Activated CD8-positive, alpha-beta memory T cell treated with anti-CD3 and anti-CD28 coated beads, Interleukin-2, amount 50 U/mL, for 48 hours (primary cell): ENCODE results near the gene NECTIN1.

Experiments
- DNase-seq: peaks from one replicate; pipeline ENCODE4 v3.0.0-alpha.2; 2020

NECTIN1 gene

DNA sequence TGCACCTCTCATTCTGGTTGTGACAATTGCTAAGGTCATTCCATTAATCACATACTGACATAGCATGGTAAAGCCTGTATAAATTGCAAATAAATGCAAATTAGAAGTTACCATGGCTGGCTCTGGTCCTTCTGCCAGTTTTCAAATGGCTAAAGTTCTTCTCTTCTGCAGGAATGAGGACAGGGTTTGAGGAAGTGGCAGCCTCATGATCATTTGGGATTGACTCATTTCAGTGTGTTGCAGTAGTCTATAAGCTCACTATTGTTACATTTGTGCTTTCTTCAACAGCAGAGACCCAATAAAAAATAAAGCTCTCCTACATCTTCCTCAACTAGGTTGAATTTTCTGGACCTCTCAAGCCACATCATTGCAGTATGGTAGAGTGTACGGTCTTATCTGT, 60.3 kb downstream of the NECTIN1 start:
- no peak for DNase-seq

DNA sequence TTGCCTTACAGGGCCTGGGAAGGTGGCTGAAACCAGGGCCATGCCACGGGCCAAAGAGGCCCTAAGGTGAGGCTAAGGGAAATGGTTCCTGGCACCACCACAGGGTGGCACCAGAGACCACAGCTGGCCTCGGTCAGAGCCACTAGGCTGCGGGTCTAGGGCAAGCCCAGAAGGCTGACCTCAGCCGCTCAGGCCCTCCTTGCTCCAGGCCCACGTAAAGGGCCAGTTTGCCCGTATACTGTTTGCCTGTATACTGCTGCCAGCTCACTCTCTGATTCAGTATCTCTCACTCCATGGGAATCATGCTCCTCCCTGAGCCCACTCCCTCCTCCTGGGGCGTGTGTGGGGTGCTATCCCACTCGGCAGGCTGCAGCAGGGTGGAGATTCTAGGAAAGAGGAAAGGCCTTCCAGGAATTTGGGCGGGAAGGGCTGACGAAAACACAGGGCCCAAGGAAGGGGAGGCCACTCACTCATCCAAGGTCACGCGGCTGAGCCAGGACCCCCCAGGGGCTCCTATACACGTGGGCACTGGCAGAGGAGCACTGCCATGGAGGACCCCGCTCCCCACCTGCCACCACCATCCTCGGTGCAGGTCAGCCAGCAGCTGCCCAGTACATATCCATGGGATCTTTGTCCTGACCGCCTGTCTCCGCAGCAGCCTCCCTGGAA, 62.4 kb downstream of the NECTIN1 start:
- peak; percentile 84 for DNase-seq

DNA sequence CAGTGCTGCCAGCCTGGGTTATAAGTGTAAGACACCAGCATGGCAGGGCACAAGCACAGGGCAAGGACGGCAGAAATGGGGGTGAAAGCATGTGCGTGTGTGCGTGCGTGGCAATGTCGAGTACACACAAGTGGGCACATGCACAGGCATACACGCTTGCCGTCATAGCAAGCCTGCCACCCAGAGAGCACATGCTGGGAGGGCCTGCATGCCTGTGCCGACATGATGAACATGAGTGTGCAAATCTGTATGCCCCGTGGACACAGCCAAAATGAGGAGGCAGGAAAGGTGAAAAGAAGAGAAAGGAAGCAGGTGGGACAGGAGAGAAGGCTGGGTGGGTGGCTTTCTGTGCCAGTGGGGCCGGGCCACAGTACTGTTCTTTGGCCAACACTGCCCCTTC, 62.9 kb downstream of the NECTIN1 start:
- no peak for DNase-seq

DNA sequence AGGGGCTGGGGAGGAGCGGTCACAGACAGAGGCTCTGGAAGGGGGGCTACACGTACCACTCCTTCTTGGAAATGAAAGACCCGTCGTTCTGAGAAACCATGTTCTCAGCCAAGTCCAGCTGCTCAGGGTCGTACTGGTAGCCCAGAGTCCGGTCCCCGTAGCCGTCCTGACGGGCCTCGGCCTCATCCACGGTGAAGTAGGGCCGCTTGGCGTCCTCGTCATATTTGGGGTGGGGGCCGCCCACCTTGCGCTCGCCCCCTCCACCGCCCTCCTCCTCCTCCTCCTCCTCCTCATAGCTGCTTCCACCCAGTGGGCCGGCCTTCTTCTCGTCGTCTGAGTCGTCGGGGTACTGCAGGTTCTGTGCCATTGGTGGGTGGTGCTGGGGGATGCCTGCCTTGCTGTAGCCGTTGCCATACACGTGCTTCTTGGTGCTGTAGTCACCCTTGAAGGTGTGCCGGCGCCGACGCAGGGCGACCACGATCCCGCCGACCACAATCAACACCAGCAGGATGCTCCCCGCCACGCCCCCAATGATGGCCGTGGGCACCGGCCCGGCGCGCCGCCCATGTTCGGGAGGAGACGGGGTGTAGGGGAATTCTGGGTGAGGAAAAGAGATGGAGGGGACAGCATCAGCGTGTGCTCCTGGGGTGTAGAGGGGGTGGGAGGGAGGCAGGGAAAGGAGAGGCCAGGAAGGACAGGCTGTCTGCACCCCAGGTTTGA, 64.1 kb downstream of the NECTIN1 start:
- no peak for DNase-seq

DNA sequence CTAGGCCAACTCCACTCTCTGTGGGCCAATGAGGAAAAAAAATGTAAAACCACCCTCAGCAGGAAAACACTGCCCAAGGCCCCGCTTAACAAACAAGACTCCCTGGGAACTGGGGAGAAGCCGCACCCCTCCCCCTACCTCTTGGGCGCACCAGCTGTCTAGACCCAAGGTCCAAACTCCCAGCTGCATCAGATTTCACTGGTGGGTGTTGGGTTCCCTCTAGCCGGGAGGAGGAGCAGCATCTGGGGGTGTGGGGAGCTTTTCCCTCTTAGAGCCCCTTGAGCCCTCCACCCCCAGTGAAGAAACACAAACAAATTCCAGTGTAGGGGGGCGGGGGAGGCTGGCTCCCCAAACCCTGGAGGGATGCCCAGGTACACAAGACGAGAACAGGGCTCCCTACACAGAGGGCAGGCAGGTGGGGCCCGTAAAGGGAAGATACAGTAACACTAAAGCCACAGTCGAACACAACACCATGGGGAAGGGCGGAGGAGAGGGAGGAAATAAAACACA, 64.9 kb downstream of the NECTIN1 start:
- no peak for DNase-seq

DNA sequence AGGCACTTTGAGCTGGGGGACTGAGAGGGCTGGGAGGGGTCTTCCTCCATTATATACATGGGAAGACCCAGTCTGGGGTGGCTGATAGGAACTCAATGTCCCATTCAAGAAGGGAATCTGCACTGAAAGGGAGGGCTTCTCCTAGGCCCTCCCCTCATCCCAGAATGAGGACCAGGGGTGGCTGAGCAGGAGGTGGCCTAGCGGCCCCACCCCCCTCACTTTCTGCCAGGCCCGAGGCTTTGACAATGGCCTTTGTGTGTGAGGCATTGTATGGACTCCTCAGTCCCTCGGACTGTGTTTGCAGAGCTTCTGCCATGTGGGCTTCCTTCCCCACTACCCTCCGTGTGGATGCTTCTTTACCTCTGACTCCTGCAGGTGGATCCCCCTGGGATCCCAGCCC, 65.7 kb downstream of the NECTIN1 start:
- DNase-seq, result no peak

DNA sequence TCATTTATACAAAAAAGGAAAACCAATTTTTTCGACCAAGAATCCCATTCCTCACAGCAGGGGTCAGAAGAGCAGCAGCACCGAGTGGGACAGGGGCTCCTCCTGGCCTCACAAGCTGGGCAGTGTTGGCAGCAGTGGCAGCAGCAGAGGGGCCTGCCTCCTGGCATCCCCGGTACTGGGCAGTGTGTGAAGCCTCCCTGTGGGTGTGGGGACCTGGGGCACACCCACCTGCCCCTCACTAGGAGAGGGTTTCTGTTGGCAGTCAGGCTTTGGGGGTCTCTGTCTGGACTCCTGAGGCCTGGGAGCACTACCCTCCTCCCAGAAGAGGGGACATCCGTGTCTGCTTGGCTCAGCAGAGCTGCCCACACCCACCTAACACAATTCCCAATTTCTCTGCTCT, 67.8 kb downstream of the NECTIN1 start:
- DNase-seq, result no peak

DNA sequence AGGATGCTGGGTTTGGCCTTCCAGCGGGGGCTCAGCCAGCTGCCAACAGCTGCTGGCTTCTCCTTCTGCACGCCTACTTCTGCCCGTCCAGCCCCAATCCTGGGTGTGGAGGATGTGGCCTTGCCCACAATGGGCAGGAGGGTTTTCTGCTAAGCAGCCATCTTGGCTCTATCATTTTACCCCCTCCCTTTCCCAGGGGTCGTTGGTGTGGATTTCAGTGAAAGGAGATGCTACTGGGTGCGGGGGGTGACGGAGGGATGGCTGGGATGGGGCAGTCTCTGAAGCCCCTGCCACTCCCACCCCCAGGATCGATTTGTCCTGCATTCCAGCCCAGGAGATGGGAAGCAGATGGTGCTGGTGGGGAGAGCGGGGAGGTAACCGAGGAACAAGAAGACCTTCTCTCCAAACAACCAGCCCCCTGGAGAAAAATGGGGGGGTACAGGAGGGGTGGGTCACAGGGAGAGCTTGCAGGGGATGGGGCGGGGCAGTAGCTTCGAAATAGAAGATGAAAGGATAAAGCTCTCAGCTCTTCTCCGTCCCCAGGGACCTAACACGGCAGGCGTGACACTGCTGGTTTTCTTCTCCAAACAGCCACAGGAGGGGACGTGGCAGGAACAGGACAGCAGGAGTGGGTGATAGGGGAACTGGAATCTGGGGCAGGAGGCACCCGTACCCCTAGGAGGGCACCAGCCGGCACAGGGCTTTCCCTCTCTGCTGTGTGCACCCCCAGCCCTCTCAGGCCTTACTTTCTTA, 68.9 kb downstream of the NECTIN1 start:
- no peak for DNase-seq

DNA sequence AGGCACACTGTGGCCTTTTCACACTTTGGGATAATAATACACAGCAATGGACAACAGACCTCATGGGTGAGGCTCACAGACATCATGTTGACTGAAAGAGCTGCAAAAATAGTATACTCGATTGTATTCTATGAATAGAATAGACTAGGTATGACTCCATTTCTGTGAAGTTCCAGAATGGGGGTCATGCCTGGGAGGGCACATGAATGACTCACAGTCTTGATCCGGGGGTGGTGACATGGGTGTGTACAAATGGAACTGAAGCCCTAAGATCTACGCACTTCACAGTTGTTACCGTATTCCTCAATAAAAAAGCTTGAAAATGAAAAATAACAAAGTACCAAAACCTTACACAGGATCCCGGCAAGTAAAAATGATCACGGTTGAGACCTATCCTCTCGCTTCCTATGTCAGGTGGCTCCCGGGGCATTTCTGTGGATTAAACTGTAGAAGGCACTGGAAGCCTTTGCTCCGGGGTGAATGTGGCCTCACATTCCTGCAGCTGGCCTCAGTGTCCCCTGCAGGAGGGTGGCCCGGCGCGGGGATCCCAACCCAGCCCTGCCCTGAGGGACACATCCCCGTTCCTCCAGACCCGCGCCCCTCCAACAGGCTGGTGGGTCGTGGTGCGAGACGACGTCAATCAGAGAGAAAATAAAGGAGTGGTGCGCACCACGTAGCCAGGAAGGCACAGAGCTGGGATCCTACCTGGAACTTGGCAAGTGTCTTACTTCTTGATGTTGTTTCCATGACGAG, 75.9 kb downstream of the NECTIN1 start:
- no peak for DNase-seq

DNA sequence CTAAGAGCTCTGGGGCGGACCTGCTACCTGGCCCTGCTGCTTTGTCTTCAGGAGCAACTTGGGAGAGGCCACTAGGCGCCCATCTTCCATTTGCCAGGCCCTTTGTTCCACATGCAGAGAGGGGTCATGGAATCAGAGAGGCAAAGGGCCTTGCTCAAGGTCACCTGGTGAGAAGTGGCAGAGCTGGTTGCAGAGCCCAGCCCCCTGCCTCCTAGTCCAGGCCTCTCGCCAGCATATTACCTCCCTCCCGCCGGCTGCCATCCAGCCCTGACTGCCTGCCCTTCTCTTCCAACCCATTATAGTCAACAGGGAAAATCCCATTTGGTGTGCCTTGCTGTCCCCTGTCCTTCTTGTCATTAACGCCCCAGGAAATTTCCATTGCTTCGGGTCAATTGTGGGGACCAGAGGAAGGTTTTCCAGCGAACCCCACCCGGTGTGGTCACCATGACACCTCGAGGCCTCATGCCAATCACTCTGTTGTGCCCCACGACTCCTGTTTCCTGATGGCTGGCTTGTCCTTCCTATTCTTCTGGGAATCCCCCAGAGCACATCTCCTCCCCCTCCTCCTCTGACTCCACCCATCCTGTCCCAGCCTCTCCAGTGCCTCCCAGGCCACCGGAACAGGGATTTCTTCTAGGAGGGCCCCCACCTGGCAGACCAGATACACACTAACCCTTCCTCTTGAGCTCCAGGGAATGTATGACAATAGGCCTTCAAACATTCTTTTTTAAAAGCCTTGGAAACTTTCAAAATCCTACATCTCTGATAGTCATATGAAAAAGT, 77.0 kb downstream of the NECTIN1 start:
- DNase-seq, result no peak

DNA sequence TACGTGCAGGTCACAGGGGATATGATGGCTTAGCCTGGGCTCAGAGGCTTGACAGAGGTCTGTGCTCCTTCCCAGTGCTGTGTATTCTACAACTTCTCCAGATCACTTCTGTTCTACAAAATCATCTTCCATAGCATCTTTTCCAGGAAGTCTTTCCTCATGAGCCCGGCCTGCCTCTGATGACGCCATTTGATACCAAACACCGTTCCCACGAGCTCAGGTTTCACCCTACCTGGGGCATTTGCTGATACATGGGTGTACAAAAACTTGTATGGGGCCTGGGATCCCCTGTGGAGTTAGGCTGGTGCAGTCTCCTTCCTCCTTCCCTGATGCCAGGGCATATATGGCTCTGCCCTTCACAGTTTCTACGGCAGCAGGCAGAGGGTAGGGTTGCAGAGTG, 78.7 kb downstream of the NECTIN1 start:
- DNase-seq, result no peak

DNA sequence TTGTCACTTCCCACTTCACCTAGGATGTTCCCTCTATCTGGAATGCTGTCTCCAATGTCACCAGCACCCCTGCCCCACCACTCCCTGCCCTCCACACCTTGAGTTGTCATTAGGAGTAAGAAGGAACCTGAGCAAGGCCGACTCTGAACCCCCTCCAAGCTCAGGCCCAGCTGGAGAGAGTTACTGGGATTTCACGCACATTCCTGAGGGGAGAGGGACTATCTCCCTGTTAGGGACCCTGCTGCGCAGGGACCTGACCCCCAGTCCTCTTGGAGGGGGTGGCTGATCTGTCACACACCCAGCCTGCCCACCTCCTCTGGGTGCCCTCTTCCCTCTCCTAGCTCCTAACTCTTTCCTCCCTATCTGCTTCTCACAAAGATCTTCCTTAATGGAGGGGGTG, 81.7 kb downstream of the NECTIN1 start:
- no peak for DNase-seq

DNA sequence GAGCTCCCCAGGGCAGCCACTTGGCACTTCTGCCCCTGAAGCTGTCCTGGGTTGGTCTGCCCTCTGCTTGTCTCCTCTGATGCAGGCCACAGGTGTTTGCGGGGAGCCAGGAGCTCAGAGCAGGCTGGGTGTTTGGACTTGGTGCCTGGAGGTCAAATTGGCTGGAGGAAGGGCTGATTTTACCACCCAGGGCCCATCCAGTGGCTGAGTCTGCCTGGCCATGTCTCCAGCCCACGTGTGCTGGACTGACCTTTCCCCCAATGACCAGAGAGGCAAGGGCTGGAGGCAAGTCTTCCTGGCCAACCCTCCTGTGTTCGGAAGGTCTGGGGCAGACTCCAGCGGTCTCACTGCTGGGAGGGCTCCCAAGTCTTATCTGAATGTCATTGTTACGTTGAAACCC, 84.0 kb downstream of the NECTIN1 start:
- no peak for DNase-seq

DNA sequence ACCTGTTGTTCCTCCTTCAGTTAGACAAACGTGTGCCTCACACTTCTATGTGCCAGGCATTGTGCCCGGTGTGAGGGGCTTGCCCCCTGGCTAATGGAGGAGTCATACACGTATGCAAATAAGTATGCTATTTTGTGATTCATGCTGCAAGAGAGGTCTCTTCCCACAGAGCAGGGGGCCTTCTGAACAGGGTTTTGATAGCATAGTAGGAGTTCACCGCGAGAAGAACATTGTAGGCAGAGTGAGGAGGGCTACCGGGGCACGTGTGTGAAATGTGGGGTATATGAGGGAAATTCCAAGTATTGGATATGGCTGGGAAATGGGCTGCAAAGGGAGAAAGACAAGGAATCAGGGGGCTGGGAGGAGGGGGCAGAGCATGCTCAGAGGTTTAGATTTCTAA, 84.5 kb downstream of the NECTIN1 start:
- DNase-seq, result no peak

DNA sequence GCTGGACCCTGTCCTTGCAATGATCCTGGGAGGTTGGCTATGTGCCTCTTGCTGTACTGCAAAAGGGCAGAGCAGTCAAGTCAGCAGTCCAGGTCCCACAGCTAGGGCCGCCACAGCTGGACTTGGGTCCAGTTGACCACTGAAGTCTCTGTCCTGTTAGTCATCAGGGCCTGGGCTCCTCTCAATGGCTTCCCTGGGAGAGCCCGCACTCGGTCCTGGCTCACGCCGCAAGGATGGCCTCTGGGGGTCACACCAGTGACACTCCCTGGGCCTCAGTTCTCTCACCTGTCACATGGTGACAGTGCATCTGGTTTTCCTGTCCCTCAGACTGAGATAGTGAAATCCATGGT, 85.1 kb downstream of the NECTIN1 start:
- DNase-seq, result no peak

DNA sequence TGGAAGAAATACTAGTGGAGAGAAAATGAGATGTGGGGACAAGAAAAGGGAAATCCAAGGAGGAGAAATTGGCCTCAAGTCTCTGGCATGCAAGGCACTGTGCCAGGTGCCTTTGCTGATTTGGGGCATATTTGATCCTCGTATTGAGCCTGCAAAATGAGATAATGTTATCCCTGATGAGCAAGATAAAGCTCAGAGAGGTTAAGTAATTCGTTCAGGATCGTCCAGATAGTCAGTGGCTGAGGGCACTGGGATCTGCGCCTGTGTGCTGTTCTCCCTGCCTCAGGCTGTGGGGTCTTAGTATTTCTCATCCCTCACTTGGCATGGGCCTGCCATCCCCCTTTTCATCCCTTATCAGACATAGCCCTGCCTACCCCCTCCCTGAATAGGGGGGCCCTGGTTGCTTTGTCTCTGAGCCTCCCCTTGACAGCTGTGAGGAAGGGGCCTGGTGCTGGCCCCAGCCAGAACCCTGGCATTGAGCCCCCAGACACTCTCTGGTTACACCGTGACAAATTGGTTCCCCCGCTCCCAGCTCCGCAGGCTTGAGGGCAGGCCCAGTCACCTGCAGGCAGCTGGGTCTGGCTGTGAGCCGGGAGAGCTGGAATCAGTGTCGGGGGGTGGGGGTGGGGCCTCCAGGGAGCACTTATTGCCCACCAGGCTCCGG, 85.7 kb downstream of the NECTIN1 start:
- no peak for DNase-seq

DNA sequence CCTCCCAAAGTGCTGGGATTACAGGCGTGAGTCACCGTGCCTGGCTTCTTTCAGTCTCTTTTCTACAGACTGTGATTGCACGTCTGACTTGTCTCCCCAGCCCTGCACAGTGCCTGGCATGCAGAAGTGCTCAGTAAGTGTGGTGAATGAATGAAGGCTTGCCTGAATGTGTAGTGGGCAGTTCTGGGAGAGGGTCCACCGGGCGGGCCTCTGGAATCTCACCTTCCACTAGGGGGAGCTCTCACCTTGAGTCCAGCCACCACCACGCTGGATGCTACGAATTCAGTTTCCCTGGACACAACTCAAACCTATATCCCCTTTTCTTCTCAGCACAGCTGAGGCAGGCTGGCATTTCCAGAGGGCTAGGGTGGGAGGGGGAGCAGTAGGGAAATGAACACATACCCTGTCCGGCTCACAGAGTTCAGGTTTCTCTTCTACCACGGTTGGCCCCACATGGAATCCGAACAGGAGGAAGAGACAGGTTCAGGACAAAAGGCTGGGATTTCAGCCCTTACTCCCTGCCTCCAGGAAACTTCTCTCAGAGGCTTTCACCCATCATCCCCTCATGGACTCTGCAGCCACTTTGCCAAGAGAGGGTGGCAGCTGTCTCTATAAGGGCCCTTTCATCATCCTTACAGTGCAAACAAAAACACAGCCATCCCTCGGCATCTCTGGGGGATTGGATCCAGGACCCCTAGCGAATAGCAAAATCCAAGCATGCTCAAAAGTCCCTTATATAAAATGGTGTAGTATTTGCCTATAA, 86.8 kb downstream of the NECTIN1 start:
- no peak for DNase-seq

DNA sequence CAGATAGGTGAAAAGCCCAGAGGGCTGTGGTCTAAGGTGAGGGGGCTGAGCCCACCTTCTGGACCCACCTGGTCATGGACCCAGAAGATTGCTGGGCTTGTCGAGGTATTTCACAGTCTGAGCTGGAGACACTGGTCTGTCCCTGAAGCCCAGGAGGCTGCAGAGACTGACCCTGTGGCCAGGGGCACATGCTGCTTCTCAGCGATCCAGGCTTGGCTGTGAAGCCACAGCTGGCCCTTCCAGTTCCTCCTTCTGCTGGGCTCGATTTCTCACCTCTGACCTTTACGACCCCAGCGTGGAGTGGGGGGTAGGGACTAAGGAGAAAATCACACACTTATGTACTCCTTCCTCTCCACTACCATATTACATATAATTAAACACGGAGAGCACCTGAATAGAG, 88.5 kb downstream of the NECTIN1 start:
- no peak for DNase-seq

DNA sequence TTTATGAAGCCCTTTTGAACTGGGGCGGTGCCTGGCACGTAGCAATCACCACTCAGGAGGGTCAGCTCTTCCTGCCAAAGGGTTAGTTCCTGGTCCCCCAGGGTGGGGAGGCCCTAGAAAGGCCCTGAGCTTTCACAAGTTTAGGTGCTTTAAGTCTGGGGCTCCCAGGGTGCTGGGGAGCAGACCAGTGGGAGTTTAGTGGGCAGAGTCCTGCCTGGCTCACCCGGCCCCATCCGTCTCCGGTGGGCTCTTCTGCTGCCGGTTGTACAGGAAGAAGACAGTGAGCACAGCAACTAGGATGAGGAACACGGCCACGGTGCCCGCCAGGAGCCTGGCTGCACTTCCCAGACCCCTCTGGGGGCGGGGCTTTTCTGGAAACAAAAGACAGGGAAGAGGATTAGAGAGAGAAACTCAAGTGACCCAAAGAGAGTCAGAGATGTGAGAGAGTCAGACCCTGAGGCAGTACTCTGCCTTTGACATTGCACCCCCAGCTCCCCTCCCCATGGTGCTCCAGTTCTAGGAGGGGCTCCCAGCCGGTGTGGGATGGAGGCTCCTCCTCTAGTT, 89.3 kb downstream of the NECTIN1 start:
- no peak for DNase-seq

DNA sequence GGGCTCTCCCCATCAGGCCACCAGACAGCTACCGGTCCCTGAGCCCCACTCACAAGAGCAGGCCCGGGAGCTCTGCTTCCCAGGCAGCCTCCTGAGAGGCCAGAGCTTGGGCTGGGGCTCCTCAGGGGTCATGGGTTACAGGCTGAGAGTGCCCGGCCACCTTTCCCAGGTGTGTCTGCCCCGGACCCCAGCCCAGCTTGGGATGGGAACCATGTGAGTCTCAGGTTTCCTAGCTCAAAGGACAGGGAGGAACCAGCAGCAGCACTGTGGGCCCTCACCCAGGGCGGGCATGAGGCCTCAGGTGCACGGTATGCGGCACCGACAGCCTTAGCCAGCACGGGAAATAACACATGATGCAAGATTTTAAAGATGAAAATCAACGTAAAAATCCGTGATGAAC, 90.1 kb downstream of the NECTIN1 start:
- DNase-seq, result no peak

DNA sequence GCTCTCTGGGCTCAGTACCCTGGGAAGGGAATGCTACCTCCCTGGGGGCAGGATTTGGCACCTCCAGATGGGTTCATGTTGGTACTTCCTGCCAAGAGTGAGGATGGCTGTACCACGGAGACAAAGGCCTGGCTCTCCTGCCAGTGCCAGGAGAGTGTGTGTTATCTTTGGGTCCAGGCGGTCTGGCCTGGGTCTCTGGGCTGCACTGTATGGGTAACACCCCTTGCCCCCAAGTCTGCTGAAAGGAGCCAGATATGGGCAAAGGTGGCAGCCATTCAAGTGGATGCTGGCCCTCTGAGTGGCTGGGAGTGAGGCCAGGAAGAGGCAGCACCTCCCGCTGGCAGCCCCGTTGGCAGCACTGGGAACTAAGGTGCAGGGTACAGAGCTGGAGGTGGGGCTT, 91.5 kb downstream of the NECTIN1 start:
- DNase-seq, result no peak
